HS-27A (cell line): ENCODE data around the gene OR6K6.

Experiments
- DNase-seq: peaks from one replicate; pipeline ENCODE4 v3.0.0-alpha.2; 2012; ENCODE audit warnings: low read depth, missing footprints

OR6K6 gene

DNA sequence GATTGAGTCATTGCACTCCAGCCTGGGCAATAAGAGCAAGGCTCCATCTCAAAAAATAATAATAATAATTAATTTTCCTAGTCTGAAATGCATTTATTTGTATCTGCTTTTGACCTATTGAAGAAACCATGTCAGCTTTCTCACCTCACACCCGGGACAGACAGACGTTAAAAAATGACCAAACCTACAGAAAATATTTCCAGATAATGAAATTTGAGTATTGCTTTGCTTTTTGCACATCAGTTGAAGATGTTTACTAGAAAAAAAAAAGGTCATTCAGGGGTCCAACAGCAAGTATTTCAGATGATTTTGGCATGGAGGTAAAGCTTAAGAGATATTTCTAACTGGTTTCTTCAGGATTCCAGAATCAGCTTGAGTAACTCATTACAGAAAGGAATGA, at the start of gene OR6K6:
Gene OR6K6 (plus strand): TSS at position 301 of the 400 bp plus-strand sequence. CDS start 168 bp downstream, outside the sequence.
- no peak for DNase-seq

DNA sequence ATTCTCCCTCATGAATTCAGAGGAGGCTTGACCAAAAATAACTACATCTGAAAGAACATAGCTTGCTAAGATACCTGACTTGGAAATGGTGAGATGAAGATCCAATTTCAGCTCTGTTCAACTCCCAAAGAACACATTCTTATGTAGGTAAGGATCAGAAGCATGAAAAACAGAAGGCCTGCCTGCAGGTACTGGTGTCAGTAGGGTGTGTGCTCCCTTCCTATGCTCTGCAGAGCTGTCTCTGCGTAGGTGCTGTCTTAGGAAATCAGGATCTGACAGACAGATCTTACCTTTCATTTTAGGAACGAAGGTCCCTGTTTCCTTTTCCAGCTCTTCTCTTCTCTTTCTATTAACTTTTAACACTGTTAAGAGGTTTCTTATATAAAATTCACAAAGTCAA, 48.4 kb upstream of the OR6K6 start:
- no peak for DNase-seq

DNA sequence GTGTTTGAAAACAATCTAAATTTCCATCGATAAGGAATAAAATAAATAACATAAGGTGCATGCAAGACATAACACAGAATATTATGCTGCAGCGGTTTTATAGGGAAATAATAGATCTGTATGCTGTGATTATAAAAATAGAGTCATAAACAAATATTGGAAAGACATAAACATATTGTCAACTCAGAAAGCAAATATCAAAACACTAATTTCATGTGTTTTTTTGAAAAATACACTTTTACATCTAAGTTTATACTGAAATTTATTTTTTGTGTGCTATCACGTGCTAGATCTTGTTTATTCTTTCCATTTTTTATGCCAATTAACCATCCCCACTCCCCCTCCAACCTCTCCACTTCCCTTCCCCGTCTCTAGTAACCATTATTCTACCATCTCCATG, 43.4 kb upstream of the OR6K6 start:
- no peak for DNase-seq

- DNase-seq, result no peak
Measured at GRCh38 chr1:158714754-158715153, 39.8 kb upstream of the OR6K6 start.

GRCh38 chr1:158716335-158716734, 38.2 kb upstream of the OR6K6 start:
- no peak for DNase-seq

GRCh38 chr1:158717344-158717743, 37.2 kb upstream of the OR6K6 start:
- DNase-seq, result no peak

GRCh38 chr1:158719664-158720063, 34.9 kb upstream of the OR6K6 start:
- no peak for DNase-seq

DNA sequence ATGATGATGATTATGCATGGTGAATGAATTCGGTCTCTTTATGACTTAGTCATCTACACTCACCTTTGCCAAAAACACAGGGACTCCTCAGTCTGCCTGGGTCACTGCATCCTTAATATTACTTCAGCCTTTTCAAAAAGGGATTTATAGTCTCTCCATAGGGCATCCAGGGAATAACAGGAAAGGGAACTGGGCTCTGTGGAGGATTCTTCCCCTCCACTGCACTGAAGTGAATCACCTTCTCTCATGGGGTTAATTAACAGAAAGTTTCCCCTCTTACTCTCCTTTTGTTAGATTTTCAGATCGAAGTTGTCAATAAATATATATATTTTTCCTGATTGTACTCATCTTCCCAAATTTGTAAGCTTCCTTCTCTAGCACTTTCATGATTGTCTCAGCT, 33.9 kb upstream of the OR6K6 start, which contains the start of gene OR6K3:
Gene OR6K3 (minus strand): TSS at position 101 of the 400 bp plus-strand sequence. CDS start 2,605 bp downstream, outside the sequence.
- DNase-seq, result no peak

DNA sequence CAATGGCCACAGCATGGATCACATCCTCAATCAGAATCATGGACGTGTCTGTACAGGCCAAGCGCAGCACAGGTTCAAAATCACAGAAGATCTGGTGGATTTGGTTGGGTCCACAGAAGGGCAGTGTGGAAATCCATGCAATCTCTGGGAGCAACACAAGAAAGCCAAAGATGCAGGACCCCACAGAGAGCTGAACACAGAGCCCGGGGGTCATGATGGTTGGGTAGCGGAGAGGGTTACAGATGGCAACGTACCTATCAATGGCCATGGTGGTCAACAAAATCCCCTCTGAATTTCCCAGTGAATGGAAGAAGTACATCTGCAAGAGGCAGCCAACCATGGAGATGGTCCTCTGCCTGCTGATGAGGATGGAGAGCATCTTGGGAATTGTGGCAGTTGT, 30.1 kb upstream of the OR6K6 start:
- DNase-seq, result no peak

DNA sequence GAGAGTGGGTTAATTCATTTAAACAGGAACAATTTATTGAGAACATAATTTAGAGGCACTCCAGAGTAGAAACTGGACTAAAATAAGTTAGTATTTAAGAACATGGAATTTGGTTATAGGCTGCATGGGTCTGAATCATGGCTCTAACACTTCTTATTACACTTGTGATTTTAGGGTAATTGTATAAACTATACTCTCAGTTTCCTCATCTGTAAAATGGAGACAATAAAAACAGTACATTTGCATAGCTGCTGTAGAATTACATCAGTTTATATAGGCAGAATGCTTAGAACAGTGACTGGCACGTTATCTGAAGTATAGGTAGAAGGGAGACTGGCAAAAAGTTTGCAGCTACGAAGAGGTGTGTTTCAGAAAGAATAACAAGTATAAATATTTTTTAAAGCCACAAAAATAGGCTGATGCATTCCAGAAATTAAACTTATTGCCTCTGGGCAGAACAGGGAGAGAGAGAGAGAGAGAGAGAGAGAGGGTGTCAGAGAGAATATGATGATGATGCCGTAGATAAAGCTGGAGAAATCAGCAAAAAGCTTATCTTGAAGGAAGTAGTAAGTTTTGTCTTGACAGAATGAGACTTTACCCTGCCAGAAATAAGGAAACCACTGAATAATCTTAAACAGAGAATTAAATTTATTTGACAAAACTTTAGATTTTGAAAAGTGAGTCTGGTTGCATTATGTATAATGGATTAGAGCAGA, 25.9 kb upstream of the OR6K6 start:
- no peak for DNase-seq

DNA sequence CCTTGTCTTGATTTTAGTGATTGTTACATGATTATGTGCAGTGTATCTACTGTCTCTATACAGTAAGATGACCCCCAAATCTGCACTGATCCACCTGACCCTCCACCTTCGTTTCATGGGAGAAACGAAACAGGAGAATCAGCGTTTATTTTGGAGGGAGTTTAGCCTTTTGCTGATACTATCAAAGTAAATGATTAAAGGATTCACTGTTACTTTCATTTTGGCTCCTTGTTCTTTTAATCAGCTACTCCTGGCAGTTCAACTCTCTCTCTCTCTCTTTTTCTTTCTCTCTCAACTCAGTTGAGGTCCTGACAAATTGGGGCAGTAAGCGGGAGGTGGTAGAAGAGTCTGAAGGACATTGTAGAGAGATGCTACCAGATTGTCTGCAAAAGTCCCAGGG, 24.1 kb upstream of the OR6K6 start:
- DNase-seq, result no peak

DNA sequence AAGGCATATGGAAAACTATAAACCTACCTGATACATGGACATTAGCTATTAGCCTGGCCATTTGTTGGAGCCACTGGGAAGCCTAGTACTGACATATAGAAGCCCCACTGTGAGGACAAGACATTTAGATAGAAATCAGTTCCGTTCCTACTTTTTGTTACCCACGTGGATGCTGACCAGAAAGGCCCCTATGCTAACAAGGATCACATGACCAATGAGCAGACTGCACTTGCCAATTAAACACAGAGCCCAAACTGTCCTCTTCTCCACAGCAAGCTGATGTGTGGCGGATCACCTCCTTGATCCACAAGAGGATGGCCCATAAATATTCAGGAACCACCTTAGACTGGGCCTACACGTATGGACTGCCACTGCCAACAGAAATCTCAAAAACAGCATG, 22.8 kb upstream of the OR6K6 start:
- DNase-seq, result no peak

- DNase-seq, result no peak
Measured at GRCh38 chr1:158732524-158732923, 22.0 kb upstream of the OR6K6 start.

DNA sequence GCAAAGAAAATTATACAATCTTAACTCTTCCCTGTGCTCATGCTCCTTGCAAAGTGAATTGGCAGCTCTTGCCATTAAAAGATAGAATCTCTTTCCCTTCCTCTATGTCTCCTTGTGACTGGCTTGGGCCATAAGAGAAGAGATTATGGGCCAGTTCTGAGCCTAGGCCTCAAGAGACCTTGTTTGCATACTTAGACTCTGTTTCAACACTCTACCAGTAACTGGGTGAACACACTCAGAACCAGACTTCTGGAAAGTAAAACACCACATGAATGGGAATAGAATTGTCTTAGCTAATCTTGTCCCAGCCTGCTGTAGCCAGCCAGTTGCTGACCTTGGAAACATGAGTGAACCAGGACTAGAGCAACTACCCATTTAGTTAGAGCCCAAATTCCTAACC, 18.7 kb upstream of the OR6K6 start:
- DNase-seq, result no peak

GRCh38 chr1:158752155-158752712, 2.3 kb upstream of the OR6K6 start:
- DNase-seq, result no peak

DNA sequence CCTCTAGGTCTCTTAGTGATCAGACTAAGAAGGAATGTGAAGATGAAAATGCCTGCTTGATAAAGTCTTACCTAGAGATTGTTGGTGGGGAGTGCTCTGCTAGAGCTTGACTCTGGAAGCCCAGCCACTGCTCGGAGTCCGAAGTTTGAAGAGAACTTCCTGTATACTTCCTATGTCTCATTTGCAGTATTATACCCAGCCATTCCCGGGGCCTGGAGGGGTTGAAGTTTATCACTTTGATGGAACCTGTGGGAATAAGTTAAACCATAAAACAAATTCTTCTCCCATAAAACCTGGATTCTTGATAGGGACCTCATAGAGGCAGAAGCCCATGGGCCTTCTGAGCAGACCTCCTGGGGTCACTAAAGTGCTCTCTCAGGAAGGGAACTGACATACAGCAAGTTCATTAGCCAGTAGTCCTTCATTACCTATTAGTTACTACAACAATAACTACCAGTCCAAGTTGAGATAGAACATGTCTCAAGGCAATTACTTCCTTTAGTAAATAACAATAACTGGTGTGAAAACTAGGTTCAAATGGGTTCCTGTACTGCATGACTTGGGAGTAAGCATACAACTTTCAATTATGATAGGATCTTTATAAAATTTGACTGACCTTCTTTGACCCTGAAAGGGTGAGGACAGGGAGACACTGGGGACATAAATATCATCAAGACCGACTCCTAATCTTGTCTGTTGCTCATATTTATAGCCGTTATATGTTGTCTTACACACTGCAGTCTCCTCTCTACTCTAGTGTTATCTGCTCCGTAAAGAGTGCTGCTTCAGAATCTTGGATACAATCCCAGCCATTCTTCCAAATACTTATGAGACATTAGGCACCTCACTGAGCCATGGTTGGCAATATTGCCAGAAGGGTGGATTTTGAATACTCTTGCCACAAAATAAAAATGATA, 17.7 kb downstream of the OR6K6 start, which contains the start of gene OR6N1:
Gene OR6N1 (minus strand): TSS at position 246 of the 917 bp plus-strand sequence. CDS start 5,513 bp downstream, outside the sequence.
- no peak for DNase-seq

GRCh38 chr1:158781104-158781503, 26.6 kb downstream of the OR6K6 start, which contains the start of gene OR6N2:
Gene OR6N2 (minus strand): TSS chr1:158781204. CDS start chr1:158777635, 3,569 bp downstream.
- no peak for DNase-seq

- DNase-seq, result no peak
Measured at GRCh38 chr1:158793604-158794003, 39.1 kb downstream of the OR6K6 start.

DNA sequence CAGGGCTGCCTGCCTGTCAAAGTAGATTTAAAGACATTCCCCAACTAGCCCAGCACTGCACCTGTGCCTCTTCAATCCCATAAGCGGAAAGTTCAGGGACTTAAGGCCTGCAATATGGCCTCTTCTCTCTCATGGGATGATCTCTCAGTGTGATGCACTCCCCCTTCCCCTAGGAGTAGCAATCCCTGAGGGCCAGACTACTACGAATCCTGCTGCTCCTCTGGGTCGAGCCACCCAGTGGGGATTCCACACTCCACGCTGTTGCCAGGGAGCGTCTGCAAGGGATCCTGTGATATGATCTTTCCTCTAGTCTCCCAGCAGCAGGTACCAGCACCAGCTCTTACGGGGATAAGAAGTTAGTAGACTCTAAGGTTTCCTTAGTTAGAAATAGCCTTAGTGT, 39.7 kb downstream of the OR6K6 start:
- DNase-seq, result no peak

DNA sequence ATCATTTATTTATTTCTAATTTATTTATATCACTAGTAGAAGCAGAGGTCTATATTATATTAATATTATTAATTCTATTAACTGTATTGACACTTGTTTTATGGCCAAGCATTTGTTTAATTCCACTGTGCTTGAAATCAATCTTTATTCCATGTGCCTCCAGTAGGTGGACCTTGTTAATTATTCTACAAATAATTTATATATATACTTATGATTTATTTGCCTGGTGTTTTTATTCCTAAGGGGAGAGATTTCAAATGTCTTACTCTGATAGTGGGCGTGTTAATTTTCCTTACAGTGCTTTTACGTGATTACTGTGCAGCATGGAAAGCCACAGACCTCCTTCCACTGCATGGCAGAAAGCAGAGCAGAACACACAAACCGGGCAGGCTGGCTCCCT, 44.0 kb downstream of the OR6K6 start:
- no peak for DNase-seq

DNA sequence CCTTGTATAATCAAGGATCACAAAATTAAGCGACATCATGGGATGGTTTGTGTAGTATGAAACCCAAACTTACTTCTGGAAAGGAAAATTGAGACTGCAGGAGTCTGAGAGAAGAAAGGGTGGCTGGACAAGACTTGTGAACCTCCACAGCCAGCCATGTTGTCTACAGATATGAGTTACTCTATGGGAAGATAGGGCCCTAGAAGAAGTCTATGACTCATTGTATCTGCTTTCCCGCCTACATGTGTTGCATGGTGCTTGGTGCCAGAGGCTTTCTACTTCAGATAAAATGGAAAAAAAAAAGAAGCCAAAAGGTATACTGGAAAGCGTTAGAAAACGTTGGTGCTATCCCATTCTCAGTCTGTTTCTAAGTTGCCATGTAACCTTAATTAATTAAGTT, 45.2 kb downstream of the OR6K6 start:
- no peak for DNase-seq

- DNase-seq, result no peak
Measured at GRCh38 chr1:158800526-158800925, 46.0 kb downstream of the OR6K6 start.

- DNase-seq, result no peak
Measured at GRCh38 chr1:158801396-158801795, 46.9 kb downstream of the OR6K6 start.
